ENCODE measurements around the gene REN. TPM values are rescaled to one million over a fixed set of nuclear protein-coding genes. Genes with fewer than 3 reads are reported as not detected.

Gene REN
- total and polyA plus RNA-seq, 2 donors (not counting 3 experiments of a cell fraction or from before 2014, with no cell fraction given): 0.11 TPM; not detected in 1

DNA sequence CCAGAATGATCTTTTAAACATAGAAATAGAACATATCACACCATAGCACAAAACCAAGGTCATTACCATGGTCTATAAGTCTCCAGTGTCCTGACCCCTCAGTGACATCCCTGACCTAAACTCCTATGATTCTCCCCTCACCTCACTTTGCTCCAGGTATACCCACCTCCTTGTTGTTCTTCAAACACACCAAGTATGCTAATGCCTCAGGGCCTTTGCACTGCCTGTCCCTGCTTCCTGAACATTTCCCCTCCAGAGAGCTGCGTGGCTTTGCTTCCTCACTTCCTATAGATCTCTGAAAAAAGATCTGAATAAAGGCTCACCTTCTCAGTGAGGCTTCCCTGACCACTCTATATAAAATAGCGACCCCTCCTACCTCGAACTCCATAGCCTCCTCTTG, 46.6 kb upstream of the REN start:
- Histone ChIP-seq H3K27me3 (ENCODE audit: control insufficient read depth in 2 of 2, insufficient read depth in 2 of 2, low read length in 2 of 2) (no peaks in the 10 kb centered on the region), H3K4me3 (replicated peaks in 1 of 3; ENCODE audit: insufficient read depth in 1 of 3, low read depth in 1 of 3, low read length in 3 of 3) (no peak overlapping the region), H3K9me3 (replicated peaks; ENCODE audit: control insufficient read depth, insufficient read depth, low read length) (no peaks in the 10 kb centered on the region), H3K36me3 (ENCODE audit: control insufficient read depth in 2 of 2, extremely low read depth in 1 of 2, insufficient read depth in 2 of 2, low read length in 2 of 2) (no peaks in the 10 kb centered on the region), H4K20me1 (replicated peaks; ENCODE audit: control insufficient read depth, extremely low read depth, insufficient read depth, low read length) (no peaks in the 10 kb centered on the region), H3K9ac (replicated peaks; ENCODE audit: extremely low read depth, insufficient read depth, low read length) (no peak overlapping the region), H3K4me1 (ENCODE audit: control insufficient read depth, extremely low read depth, insufficient read depth, low read length) (no peaks in the 10 kb centered on the region), H2AFZ (ENCODE audit: low read depth, low read length) (no peak overlapping the region), H3K9me1 (replicated peaks; ENCODE audit: control insufficient read depth, extremely low read depth, insufficient read depth, low read length) (no peaks in the 10 kb centered on the region), H3K79me2 (ENCODE audit: control insufficient read depth, insufficient read depth, low read length) (no peaks in the 10 kb centered on the region), H3K27ac (ENCODE audit: insufficient read depth, low read depth, low read length) (no peak overlapping the region), H3K4me2 (ENCODE audit: insufficient read depth, low read length) (no peak overlapping the region)
- no TSS peak for BruUV-seq (replicated peaks)
- intact Hi-C loops (cut with micrococcal nuclease) (loop anchor here (5.0 kb wide), 1 partner anchor 290 kb away; no protein-coding TSS in a partner anchor), dilution Hi-C loops (cut with MboI; ENCODE audit: extremely low pct_ligation_motif_present, low sequenced_read_pairs) (no loop called here)
- DNase-seq (ENCODE audit: low read depth, low spot score): no peak
- ChIA-PET CTCF (interaction anchor here (6.3 kb wide), 1 partner anchor 148 kb away, joined by 176 read pairs; the partner anchor contains the start of gene PLEKHA6), POLR2A (no interaction called here)
- TF ChIP-seq, protein P1, sequence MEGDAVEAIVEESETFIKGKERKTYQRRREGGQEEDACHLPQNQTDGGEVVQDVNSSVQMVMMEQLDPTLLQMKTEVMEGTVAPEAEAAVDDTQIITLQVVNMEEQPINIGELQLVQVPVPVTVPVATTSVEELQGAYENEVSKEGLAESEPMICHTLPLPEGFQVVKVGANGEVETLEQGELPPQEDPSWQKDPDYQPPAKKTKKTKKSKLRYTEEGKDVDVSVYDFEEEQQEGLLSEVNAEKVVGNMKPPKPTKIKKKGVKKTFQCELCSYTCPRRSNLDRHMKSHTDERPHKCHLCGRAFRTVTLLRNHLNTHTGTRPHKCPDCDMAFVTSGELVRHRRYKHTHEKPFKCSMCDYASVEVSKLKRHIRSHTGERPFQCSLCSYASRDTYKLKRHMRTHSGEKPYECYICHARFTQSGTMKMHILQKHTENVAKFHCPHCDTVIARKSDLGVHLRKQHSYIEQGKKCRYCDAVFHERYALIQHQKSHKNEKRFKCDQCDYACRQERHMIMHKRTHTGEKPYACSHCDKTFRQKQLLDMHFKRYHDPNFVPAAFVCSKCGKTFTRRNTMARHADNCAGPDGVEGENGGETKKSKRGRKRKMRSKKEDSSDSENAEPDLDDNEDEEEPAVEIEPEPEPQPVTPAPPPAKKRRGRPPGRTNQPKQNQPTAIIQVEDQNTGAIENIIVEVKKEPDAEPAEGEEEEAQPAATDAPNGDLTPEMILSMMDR (IDR thresholded peaks at IDR 0.05; ENCODE audit: extremely low read depth in 1 of 2, insufficient read depth in 1 of 2, low read depth in 1 of 2, low read length in 2 of 2): no peak
- no peak for TF ChIP-seq MYC (IDR thresholded peaks at IDR 0.05; ENCODE audit: low read depth, low read length)
- no peak for TF ChIP-seq FOS (IDR thresholded peaks at IDR 0.05; ENCODE audit: borderline replicate concordance, insufficient read depth, low read length)
- TF ChIP-seq JUN (IDR thresholded peaks at IDR 0.05; ENCODE audit: borderline replicate concordance, insufficient read depth, insufficient read length, low read depth): no peak
- no peak for TF ChIP-seq GATA2 (IDR thresholded peaks at IDR 0.05; ENCODE audit: insufficient read depth, insufficient read length, low read depth, low read length)
- no peak for TF ChIP-seq EZH2 (IDR thresholded peaks at IDR 0.05; ENCODE audit: borderline replicate concordance, low read depth, low read length, severe bottlenecking)
- TF ChIP-seq, protein P2, sequence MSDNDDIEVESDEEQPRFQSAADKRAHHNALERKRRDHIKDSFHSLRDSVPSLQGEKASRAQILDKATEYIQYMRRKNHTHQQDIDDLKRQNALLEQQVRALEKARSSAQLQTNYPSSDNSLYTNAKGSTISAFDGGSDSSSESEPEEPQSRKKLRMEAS (IDR thresholded peaks at IDR 0.05; ENCODE audit: insufficient read depth, insufficient read length): no peak
- no peak for TF ChIP-seq POLR2A (IDR thresholded peaks at IDR 0.05; ENCODE audit: low read depth, low read length)
- no peak for TF ChIP-seq POLR2AphosphoS5 (IDR thresholded peaks at IDR 0.05; ENCODE audit: insufficient read depth, low read depth, low read length)
- FAIRE-seq: no peak

All from endothelial cell of umbilical vein (primary cell).